HepG2 (cell line): Measurements from ENCODE around the gene COL4A3. TPM values are rescaled to one million over a fixed set of nuclear protein-coding genes. Genes with fewer than 3 reads are reported as not detected.

Source experiments
- ATAC-seq: fragments of 200-7000 bp; cut with Tn5 transposase; 3 replicates; pipeline ENCODE4 v1.9.1; 2020; ENCODE audit warnings: mild to moderate bottlenecking, moderate library complexity
- BruUV-seq: library from RNA; stranded (reverse); fragments of 400-500 nt; replicated peaks from 2 replicates; lab custom pipeline; 2021; lab: Mats Ljungman, UMichigan
- CTCF ChIA-PET: fragments of 300-600 bp; formaldehyde crosslinking; extraction: SDS; loops from one replicate; lab custom pipeline; 2021; ENCODE audit warnings: low total read pairs, inconsistent platforms, low intra/inter-chr PET ratio; lab: Yijun Ruan, JAX
- POLR2A ChIA-PET: fragments of 350-600 bp; sonication (Branson Sonifier 250); formaldehyde crosslinking; loops from one replicate; lab custom pipeline; 2020; ENCODE audit warnings: antibody characterized with exemption, inconsistent platforms; lab: Yijun Ruan, JAX
- DNase-seq: peaks from one replicate; pipeline ENCODE4 v3.0.0-alpha.2; 2015; ENCODE audit warnings: low spot score
- FAIRE-seq: peaks from 3 replicates; lab custom pipeline; 2011; peaks lifted over from hg19 to GRCh38; lab: Jason Lieb, UNC
- H2AFZ ChIP-seq: one replicate; pipeline ENCODE4 v1.6.1; 2011; ENCODE audit warnings: low read length, inconsistent platforms
- H3K27ac ChIP-seq: fragments of 300-600 bp; 3 replicates; pipeline ENCODE4 v1.8.0; 2011; ENCODE audit warnings: mixed run types, mild to moderate bottlenecking, mixed read lengths, low read length, inconsistent platforms; ENCODE audit not compliant: insufficient read depth; ENCODE audit errors: extremely low read length
- H3K27me3 ChIP-seq, 2 experiments: fragments of 200-600 bp in 1 of 2; 2 replicates in 1 of 2; 3 replicates in 1 of 2; pipeline versions ENCODE4 v1.6.0 to v1.8.0; 2011; ENCODE audit warnings: low read length in 2 of 2, mild to moderate bottlenecking in 2 of 2, moderate library complexity in 2 of 2, inconsistent platforms in 1 of 2; ENCODE audit not compliant: insufficient read depth in 2 of 2, control insufficient read depth in 1 of 2
- H3K36me3 ChIP-seq, 2 experiments: fragments of 200-600 bp in 1 of 2; replicated peaks in 1 of 2; 2 replicates in 1 of 2; 3 replicates in 1 of 2; pipeline versions ENCODE4 v1.5.1 to v1.8.0; 2011; ENCODE audit warnings: low read length in 2 of 2, inconsistent platforms in 1 of 2; ENCODE audit not compliant: insufficient read depth in 2 of 2, control insufficient read depth in 1 of 2
- H3K4me1 ChIP-seq: 2 replicates; pipeline ENCODE4 v1.5.1; 2012; ENCODE audit warnings: low read length, inconsistent platforms; ENCODE audit not compliant: insufficient read depth
- H3K4me2 ChIP-seq: 2 replicates; pipeline ENCODE4 v1.6.0; 2011; ENCODE audit warnings: low read depth, low read length, inconsistent platforms
- H3K4me3 ChIP-seq, 3 experiments: fragments of 200-600 bp in 1 of 3; sonication (generic), shearing (Covaris generic) in 1 of 3; replicated peaks in 1 of 3; 2 replicates each; pipeline ENCODE4 v1.5.1; 2011 to 2016; ENCODE audit warnings: low read length in 3 of 3, inconsistent platforms in 2 of 3, low read depth in 2 of 3, mild to moderate bottlenecking in 2 of 3, control low read depth in 1 of 3, mixed read lengths in 1 of 3; ENCODE audit not compliant: insufficient read depth in 1 of 3
- H3K79me2 ChIP-seq: one replicate; pipeline ENCODE4 v1.6.1; 2011; ENCODE audit warnings: low read length, inconsistent platforms; ENCODE audit not compliant: insufficient read depth
- H3K9ac ChIP-seq: 2 replicates; pipeline ENCODE4 v1.6.0; 2011; ENCODE audit warnings: mild to moderate bottlenecking, low read depth, low read length, inconsistent platforms; ENCODE audit not compliant: insufficient read depth
- H3K9me3 ChIP-seq: 2 replicates; pipeline ENCODE4 v1.5.1; 2012; ENCODE audit warnings: mild to moderate bottlenecking, low read length
- H4K20me1 ChIP-seq: 2 replicates; pipeline ENCODE4 v1.6.0; 2011; ENCODE audit warnings: inconsistent platforms, mild to moderate bottlenecking, low read length, moderate library complexity; ENCODE audit not compliant: insufficient read depth
- BRF2 ChIP-seq: sonication (generic); formaldehyde crosslinking; IDR thresholded peaks from 2 replicates; pipeline ENCODE4 v1.8.1; 2022; ENCODE audit warnings: mild to moderate bottlenecking, missing genetic modification reagents
- CC2D1A ChIP-seq: sonication (generic); formaldehyde crosslinking; IDR thresholded peaks from 2 replicates; pipeline ENCODE4 v1.8.1; 2023; ENCODE audit warnings: mild to moderate bottlenecking, missing genetic modification reagents
- EHMT2 ChIP-seq: fragments of 200-600 bp; sonication (generic); IDR thresholded peaks from 2 replicates; pipeline ENCODE4 v1.7.0; 2017; ENCODE audit warnings: antibody characterized with exemption, low read depth, low read length, borderline replicate concordance
- HOMEZ ChIP-seq: IDR thresholded peaks from 2 replicates; pipeline ENCODE4 v1.6.1; 2016; ENCODE audit warnings: low read depth
- JUND ChIP-seq: sonication (generic); formaldehyde crosslinking; IDR thresholded peaks from 2 replicates; pipeline ENCODE4 v1.8.0; 2022; ENCODE audit warnings: mild to moderate bottlenecking, missing genetic modification reagents
- NFKBIZ ChIP-seq: IDR thresholded peaks from 2 replicates; pipeline ENCODE4 v1.6.1; 2018; ENCODE audit warnings: missing genetic modification reagents, missing compliant biosample characterization
- SMAD1 ChIP-seq: sonication (generic); formaldehyde crosslinking; IDR thresholded peaks from 2 replicates; pipeline ENCODE4 v1.4.0; 2020; ENCODE audit warnings: missing genetic modification reagents, low read depth, mild to moderate bottlenecking, borderline replicate concordance
- TERF1 ChIP-seq: sonication (generic); formaldehyde crosslinking; IDR thresholded peaks from 2 replicates; pipeline ENCODE4 v1.8.0; 2022; ENCODE audit warnings: mild to moderate bottlenecking, missing genetic modification reagents, moderate library complexity
- ZNF251 ChIP-seq: sonication (generic); formaldehyde crosslinking; IDR thresholded peaks from 2 replicates; pipeline ENCODE4 v1.9.0; 2021; ENCODE audit warnings: mild to moderate bottlenecking, missing genetic modification reagents
- ZNF687 ChIP-seq: sonication (generic); formaldehyde crosslinking; IDR thresholded peaks from 2 replicates; pipeline ENCODE4 v1.5.1; 2020; ENCODE audit warnings: mild to moderate bottlenecking, missing genetic modification reagents, moderate library complexity
- ZNF703 ChIP-seq: sonication (generic); formaldehyde crosslinking; IDR thresholded peaks from 2 replicates; pipeline ENCODE4 v1.5.1; 2020; ENCODE audit warnings: missing genetic modification reagents, mild to moderate bottlenecking, moderate library complexity, borderline replicate concordance
- WGBS: methylation state at CpG from one replicate; pipeline ENCODE4 v1.1.6; 2017; ENCODE audit warnings: low lambda C conversion rate; 5-methylcytosine and 5-hydroxymethylcytosine counted together
- in situ Hi-C: cut with HindIII; loops from 2 replicates; pipeline ENCODE4 v1.10.0; 2017; ENCODE audit warnings: low pct_unique_long_range_greater_than_20kb; ENCODE audit not compliant: extremely low pct_ligation_motif_present
- intact Hi-C: fragments of 100-400 bp; cut with micrococcal nuclease; formaldehyde crosslinking; loops from one replicate; pipeline ENCODE4 v1.10.0; 2022; ENCODE audit not compliant: unreplicated experiment
- polyA plus RNA-seq, 8 experiments: library from polyadenylated mRNA; depleted of rRNA in 3 of 8; stranded (reverse) in 7 of 8; unstranded in 1 of 8; fragments of >200 nt; fragmentation: Illumina TruSeq in 4 of 8; extraction: Trizol in 4 of 8; gene quantifications; 2 replicates each; pipeline versions ENCODE4 v1.2.1 to v1.2.3, GENCODE V29; 2011 to 2016; ENCODE audit warnings: low read depth in 4 of 8, missing spikeins in 1 of 8, mixed read lengths in 1 of 8; ENCODE audit not compliant: insufficient read depth in 1 of 8
- total RNA-seq, 5 experiments: library from RNA; depleted of rRNA; stranded (reverse); fragments of >200 nt; fragmentation: Illumina TruSeq; extraction: Trizol; gene quantifications; 2 replicates each; pipeline ENCODE4 v1.2.3, GENCODE V29; 2016; ENCODE audit warnings: low read depth in 1 of 5

Gene COL4A3
- total and polyA plus RNA-seq, 2 of the 13 experiments (the other 11 are each of a cell fraction or from before 2014, with no cell fraction given) = 0.02 TPM; not detected in 1

GRCh38 chr2:227360351-227360750 is 195.9 kb downstream of the COL4A3 start:
- FAIRE-seq (no peak), ATAC-seq (no peak; the same call in 1 of the 3 replicates), DNase-seq (no peak)
- Histone ChIP-seq H3K79me2 (no peaks in the 10 kb centered on the region), H3K4me3 (no peak overlapping the region), H3K36me3 (peaks cover 16 to 37% of the 10 kb centered on the region in 2 experiments), H3K4me2 (no peak overlapping the region), H3K27ac (no peak overlapping the region), H2AFZ (no peak overlapping the region), H3K9ac (no peak overlapping the region), H3K27me3 (no peaks in the 10 kb centered on the region), H3K4me1 (no peaks in the 10 kb centered on the region), H4K20me1 (no peaks in the 10 kb centered on the region), H3K9me3 (no peaks in the 10 kb centered on the region)
- in situ Hi-C loops (no loop called here), intact Hi-C loops (no loop called here)
- CTCF ChIA-PET = no interaction called here
- 90% methylated on average over 5 of the region's 5 CpGs for WGBS
- no peak for TF ChIP-seq CC2D1A (CRISPR knock-in tag)
- no peak for TF ChIP-seq ZNF687 (CRISPR knock-in tag)
- TF ChIP-seq SMAD1 (CRISPR knock-in tag) = no peak
- TF ChIP-seq ZNF703 (CRISPR knock-in tag) = no peak
- no peak for TF ChIP-seq EHMT2
- TF ChIP-seq BRF2 (CRISPR knock-in tag) = no peak
- TF ChIP-seq HOMEZ = no peak
- TF ChIP-seq ZNF251 (CRISPR knock-in tag) = no peak
- no peak for TF ChIP-seq JUND (CRISPR knock-in tag)
- TF ChIP-seq NFKBIZ (CRISPR knock-in tag) = no peak
- no peak for TF ChIP-seq TERF1 (CRISPR knock-in tag)
- no TSS peak for BruUV-seq
- POLR2A ChIA-PET = no interaction called here
